ENCODE data around the gene AKR1C1.
"Not testable (repeated sequence)": the region's sequence is repeated elsewhere in the genome, so short reads cannot be mapped to it uniquely, and the experiment has no call there.

AKR1C1 gene

DNA sequence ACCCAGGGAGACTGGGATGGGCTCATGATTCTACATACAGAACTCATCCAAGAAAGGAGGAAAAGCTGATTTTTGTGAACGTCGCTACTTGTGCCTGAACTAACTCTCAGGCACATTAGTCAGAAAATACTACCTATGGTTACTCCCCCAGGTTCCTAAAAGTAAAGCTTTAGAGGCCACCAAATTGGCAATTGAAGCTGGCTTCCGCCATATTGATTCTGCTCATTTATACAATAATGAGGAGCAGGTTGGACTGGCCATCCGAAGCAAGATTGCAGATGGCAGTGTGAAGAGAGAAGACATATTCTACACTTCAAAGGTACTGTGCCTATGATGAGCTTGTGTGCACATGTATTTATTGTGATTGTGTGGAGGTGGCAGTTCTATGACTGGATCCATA is 2.5 kb downstream of the AKR1C1 start:
- H4K91ac ChIP-seq (ENCODE audit: low read length); H3K9me3 ChIP-seq (ENCODE audit: control insufficient read depth, low read length); H2AFZ ChIP-seq (ENCODE audit: low read depth, low read length); H4K8ac ChIP-seq (ENCODE audit: low read length); H3K79me1 ChIP-seq (replicated peaks; ENCODE audit: low read length, poor library complexity, severe bottlenecking); H2BK5ac ChIP-seq (ENCODE audit: low read depth, low read length, poor library complexity, severe bottlenecking); H3K4ac ChIP-seq (ENCODE audit: low read depth in 1 of 2, low read length in 2 of 2); H3K4me2 ChIP-seq (ENCODE audit: low read length, poor library complexity, severe bottlenecking); H3K27ac ChIP-seq (ENCODE audit: low read length, poor library complexity, severe bottlenecking); H3K23ac ChIP-seq (ENCODE audit: low read length in 2 of 2); H3K18ac ChIP-seq (ENCODE audit: low read depth in 1 of 2, low read length in 2 of 2); H3K9ac ChIP-seq (ENCODE audit: low read length); H3K4me1 ChIP-seq (ENCODE audit: control insufficient read depth, insufficient read depth, low read depth, low read length); H2BK15ac ChIP-seq (ENCODE audit: low read depth, poor library complexity, severe bottlenecking); H3K14ac ChIP-seq (ENCODE audit: low read length in 2 of 2); H2AK5ac ChIP-seq (ENCODE audit: low read length, severe bottlenecking); DNase-seq; H3K27me3 ChIP-seq (ENCODE audit: control insufficient read depth in 1 of 2, insufficient read depth in 1 of 2, low read length in 2 of 2); H2BK120ac ChIP-seq (ENCODE audit: low read depth, low read length); H2BK12ac ChIP-seq (ENCODE audit: low read length in 2 of 2): not testable (repeated sequence)
- Histone ChIP-seq H3K36me3 (ENCODE audit: control insufficient read depth in 1 of 2, insufficient read depth in 2 of 2, low read depth in 1 of 2, low read length in 2 of 2) (peaks cover 0 to 49% of the 10 kb centered on the region in 2 experiments), H3K4me3 (ENCODE audit: insufficient read depth in 1 of 2, low read depth in 1 of 2, low read length in 2 of 2) (peak overlapping the region in 1 of 2 experiments; percentile 88)
- WGBS: 96% methylated on average over 4 of the region's 4 CpGs

GRCh38 chr10:4967189-4967588 is 4.0 kb downstream of the AKR1C1 start:
- H2AFZ ChIP-seq (ENCODE audit: low read depth, low read length); H3K4me1 ChIP-seq (ENCODE audit: control insufficient read depth, insufficient read depth, low read depth, low read length); H4K8ac ChIP-seq (ENCODE audit: low read length); H2BK12ac ChIP-seq (ENCODE audit: low read length in 2 of 2); H2BK15ac ChIP-seq (ENCODE audit: low read depth, poor library complexity, severe bottlenecking); H3K9me3 ChIP-seq (ENCODE audit: control insufficient read depth, low read length); H3K4me2 ChIP-seq (ENCODE audit: low read length, poor library complexity, severe bottlenecking); DNase-seq; H3K18ac ChIP-seq (ENCODE audit: low read depth in 1 of 2, low read length in 2 of 2); H3K23ac ChIP-seq (ENCODE audit: low read length in 2 of 2); H3K79me1 ChIP-seq (replicated peaks; ENCODE audit: low read length, poor library complexity, severe bottlenecking); H2AK5ac ChIP-seq (ENCODE audit: low read length, severe bottlenecking); H3K14ac ChIP-seq (ENCODE audit: low read length in 2 of 2); H3K27ac ChIP-seq (ENCODE audit: low read length, poor library complexity, severe bottlenecking); H4K91ac ChIP-seq (ENCODE audit: low read length); H3K4ac ChIP-seq (ENCODE audit: low read depth in 1 of 2, low read length in 2 of 2); H2BK5ac ChIP-seq (ENCODE audit: low read depth, low read length, poor library complexity, severe bottlenecking); H3K27me3 ChIP-seq (ENCODE audit: control insufficient read depth in 1 of 2, insufficient read depth in 1 of 2, low read length in 2 of 2); H2BK120ac ChIP-seq (ENCODE audit: low read depth, low read length); H3K9ac ChIP-seq (ENCODE audit: low read length): not testable (repeated sequence)
- Histone ChIP-seq H3K4me3 (ENCODE audit: insufficient read depth in 1 of 2, low read depth in 1 of 2, low read length in 2 of 2) (peak overlapping the region in 1 of 2 experiments; percentile 88), H3K36me3 (ENCODE audit: control insufficient read depth in 1 of 2, insufficient read depth in 2 of 2, low read depth in 1 of 2, low read length in 2 of 2) (peaks cover 0 to 57% of the 10 kb centered on the region in 2 experiments)
- 97% methylated on average over 3 of the region's 3 CpGs for WGBS

DNA sequence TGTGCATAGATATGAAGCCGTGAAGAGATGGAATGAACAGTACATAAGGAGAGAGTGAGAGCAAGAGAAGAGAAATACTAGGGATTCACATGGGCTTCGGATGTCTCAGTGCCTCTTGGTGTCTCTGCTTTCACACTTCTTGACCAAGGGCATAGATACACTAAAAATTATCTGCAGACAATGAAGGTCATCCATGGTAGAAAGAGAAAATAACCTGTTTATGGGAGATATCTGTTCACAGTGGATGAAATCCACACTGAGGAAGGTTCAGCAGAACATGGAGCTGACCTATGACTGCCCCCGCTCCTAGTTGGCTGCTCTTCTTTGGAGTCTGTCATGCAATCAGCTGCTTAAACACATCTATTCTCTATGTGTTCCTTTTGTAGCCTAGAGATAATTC is 6.1 kb downstream of the AKR1C1 start:
- not testable (repeated sequence) for H3K18ac ChIP-seq (ENCODE audit: low read depth in 1 of 2, low read length in 2 of 2); DNase-seq; H3K4ac ChIP-seq (ENCODE audit: low read depth in 1 of 2, low read length in 2 of 2); H3K27me3 ChIP-seq (ENCODE audit: control insufficient read depth in 1 of 2, insufficient read depth in 1 of 2, low read length in 2 of 2); H2AFZ ChIP-seq (ENCODE audit: low read depth, low read length); H3K4me3 ChIP-seq (ENCODE audit: insufficient read depth in 1 of 2, low read depth in 1 of 2, low read length in 2 of 2); H2BK5ac ChIP-seq (ENCODE audit: low read depth, low read length, poor library complexity, severe bottlenecking); H2AK5ac ChIP-seq (ENCODE audit: low read length, severe bottlenecking); H3K27ac ChIP-seq (ENCODE audit: low read length, poor library complexity, severe bottlenecking); H2BK120ac ChIP-seq (ENCODE audit: low read depth, low read length); H3K9ac ChIP-seq (ENCODE audit: low read length); H3K4me1 ChIP-seq (ENCODE audit: control insufficient read depth, insufficient read depth, low read depth, low read length); H3K79me1 ChIP-seq (replicated peaks; ENCODE audit: low read length, poor library complexity, severe bottlenecking); H3K9me3 ChIP-seq (ENCODE audit: control insufficient read depth, low read length); H3K23ac ChIP-seq (ENCODE audit: low read length in 2 of 2); H3K14ac ChIP-seq (ENCODE audit: low read length in 2 of 2); H2BK12ac ChIP-seq (ENCODE audit: low read length in 2 of 2); H3K4me2 ChIP-seq (ENCODE audit: low read length, poor library complexity, severe bottlenecking); H4K8ac ChIP-seq (ENCODE audit: low read length); H4K91ac ChIP-seq (ENCODE audit: low read length); H2BK15ac ChIP-seq (ENCODE audit: low read depth, poor library complexity, severe bottlenecking)
- H3K36me3 ChIP-seq (ENCODE audit: control insufficient read depth in 1 of 2, insufficient read depth in 2 of 2, low read depth in 1 of 2, low read length in 2 of 2): peaks cover 0 to 74% of the 10 kb centered on the region in 2 experiments
- WGBS: 90% methylated on average over 3 of the region's 3 CpGs

DNA sequence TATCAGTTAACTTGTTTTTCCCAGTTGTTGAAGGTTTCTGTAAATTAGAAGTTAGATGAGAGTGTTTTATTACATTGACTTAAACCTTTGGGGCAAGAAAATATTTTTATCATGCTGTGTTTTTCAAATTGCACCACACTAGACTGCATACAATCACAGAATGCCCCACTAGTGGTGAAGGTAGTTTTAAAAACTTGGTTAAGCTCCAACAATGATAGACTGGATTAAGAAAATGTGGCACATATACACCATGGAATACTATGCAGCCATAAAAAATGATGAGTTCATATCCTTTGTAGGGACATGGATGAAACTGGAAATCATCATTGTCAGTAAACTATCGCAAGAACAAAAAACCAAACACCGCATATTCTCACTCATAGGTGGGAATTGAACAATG is 7.1 kb downstream of the AKR1C1 start:
- not testable (repeated sequence) for H2BK5ac ChIP-seq (ENCODE audit: low read depth, low read length, poor library complexity, severe bottlenecking); H3K4me3 ChIP-seq (ENCODE audit: insufficient read depth in 1 of 2, low read depth in 1 of 2, low read length in 2 of 2); H3K14ac ChIP-seq (ENCODE audit: low read length in 2 of 2); H3K4me1 ChIP-seq (ENCODE audit: control insufficient read depth, insufficient read depth, low read depth, low read length); H2BK12ac ChIP-seq (ENCODE audit: low read length in 2 of 2); H2BK15ac ChIP-seq (ENCODE audit: low read depth, poor library complexity, severe bottlenecking); H3K4me2 ChIP-seq (ENCODE audit: low read length, poor library complexity, severe bottlenecking); H3K27me3 ChIP-seq (ENCODE audit: control insufficient read depth in 1 of 2, insufficient read depth in 1 of 2, low read length in 2 of 2); H3K9me3 ChIP-seq (ENCODE audit: control insufficient read depth, low read length); H3K4ac ChIP-seq (ENCODE audit: low read depth in 1 of 2, low read length in 2 of 2); H3K18ac ChIP-seq (ENCODE audit: low read depth in 1 of 2, low read length in 2 of 2); H3K23ac ChIP-seq (ENCODE audit: low read length in 2 of 2); H2BK120ac ChIP-seq (ENCODE audit: low read depth, low read length); H2AK5ac ChIP-seq (ENCODE audit: low read length, severe bottlenecking); H2AFZ ChIP-seq (ENCODE audit: low read depth, low read length); H3K27ac ChIP-seq (ENCODE audit: low read length, poor library complexity, severe bottlenecking); DNase-seq; H3K9ac ChIP-seq (ENCODE audit: low read length); H4K8ac ChIP-seq (ENCODE audit: low read length); H3K79me1 ChIP-seq (replicated peaks; ENCODE audit: low read length, poor library complexity, severe bottlenecking); H4K91ac ChIP-seq (ENCODE audit: low read length)
- no CpG with 5 or more reads among the region's 2 CpGs for WGBS
- peaks cover 0 to 80% of the 10 kb centered on the region in 2 experiments for H3K36me3 ChIP-seq (ENCODE audit: control insufficient read depth in 1 of 2, insufficient read depth in 2 of 2, low read depth in 1 of 2, low read length in 2 of 2)

All from mesenchymal stem cell (in vitro differentiated cells and primary cell).